Thyroid gland (tissue), 4 donors: ENCODE results near the gene POFUT2. TPM values are rescaled to one million over a fixed set of nuclear protein-coding genes. Genes with fewer than 3 reads are reported as not detected.

Experiments
- DNase-seq, 2 donors: peaks; one replicate each; pipeline ENCODE4 v3.0.0-alpha.2; 2019
- H3K27ac ChIP-seq, 3 donors: fragments of 200-600 bp; sonication (generic); 1 replicate in 2 of 3; 2 replicates in 1 of 3; pipeline ENCODE4 v1.5.1; 2016 to 2019; ENCODE audit warnings: mild to moderate bottlenecking in 1 of 3, moderate library complexity in 1 of 3
- H3K27me3 ChIP-seq: fragments of 200-600 bp; sonication (generic); one replicate; pipeline ENCODE4 v1.5.1; 2019
- H3K36me3 ChIP-seq, 2 donors: fragments of 200-600 bp; sonication (generic); one replicate each; pipeline ENCODE4 v1.5.1; 2016 to 2019
- H3K4me1 ChIP-seq, 2 donors: fragments of 200-600 bp; sonication (generic); one replicate each; pipeline ENCODE4 v1.5.1; 2017 to 2019
- H3K4me3 ChIP-seq, 3 donors: fragments of 200-600 bp; sonication (generic); replicated peaks in 1 of 3; 1 replicate in 2 of 3; 2 replicates in 1 of 3; pipeline ENCODE4 v1.5.1; 2016; ENCODE audit warnings: mild to moderate bottlenecking in 1 of 3
- H3K9me3 ChIP-seq: fragments of 200-600 bp; sonication (generic); one replicate; pipeline ENCODE4 v1.5.1; 2017
- POLR2A ChIP-seq, 2 donors: fragments of 450-650 bp; IDR thresholded peaks; one replicate each; pipeline ENCODE4 v1.6.1; 2017; ENCODE audit warnings: antibody characterized with exemption in 2 of 2, mild to moderate bottlenecking in 2 of 2, moderate library complexity in 1 of 2
- WGBS, 2 donors: methylation state at CpG; one replicate each; pipeline ENCODE4 v1.1.5; 2017; 5-methylcytosine and 5-hydroxymethylcytosine counted together
- intact Hi-C: fragments of 100-400 bp; cut with DNase I; formaldehyde crosslinking; loops from one replicate; pipeline ENCODE4 v1.15.1; 2023
- total RNA-seq, 4 donors: library from RNA; depleted of rRNA; stranded (reverse); fragments of >200 nt; gene quantifications; one replicate each; pipeline ENCODE4 v1.2.3, GENCODE V29; 2016
- TF ChIP-seq, protein P1 (sequence below), 6 experiments: fragments of 200-600 bp in 3 of 6; fragments of 450-650 bp in 3 of 6; sonication (generic) in 3 of 6; IDR thresholded peaks; one replicate each; pipeline ENCODE4 v1.5.1; 2016 to 2019; ENCODE audit warnings: antibody characterized with exemption in 6 of 6, mild to moderate bottlenecking in 2 of 6, inconsistent platforms in 1 of 6, moderate library complexity in 1 of 6

Gene POFUT2
- total RNA-seq, 4 donors from 2014 or later: 20.2 to 52.2 (median 40.5) TPM

DNA sequence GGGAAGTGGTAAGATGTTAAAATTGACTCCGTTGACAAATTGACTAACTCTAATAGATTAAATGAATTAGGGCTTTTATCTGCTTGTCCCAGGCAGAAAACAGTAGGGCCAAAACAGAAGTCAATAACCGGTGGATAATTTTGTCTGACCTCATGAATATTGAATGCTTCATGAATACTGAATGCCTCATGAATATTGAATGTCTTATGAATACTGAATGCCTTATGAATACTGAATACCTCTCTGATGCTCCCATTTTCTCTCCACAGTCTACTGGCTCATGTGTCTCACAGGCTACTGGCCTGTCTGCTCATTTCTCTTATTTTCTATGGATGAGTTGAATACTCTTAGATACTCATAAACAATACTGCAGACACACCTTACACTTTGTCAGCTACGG is 56.0 kb downstream of the POFUT2 start:
- Histone ChIP-seq H3K36me3 (no peaks in the 10 kb centered on the region), H3K4me1 (no peaks in the 10 kb centered on the region), H3K27ac (no peak overlapping the region), H3K9me3 (no peaks in the 10 kb centered on the region), H3K27me3 (no peaks in the 10 kb centered on the region), H3K4me3 (no peak overlapping the region)
- TF ChIP-seq, protein P1, sequence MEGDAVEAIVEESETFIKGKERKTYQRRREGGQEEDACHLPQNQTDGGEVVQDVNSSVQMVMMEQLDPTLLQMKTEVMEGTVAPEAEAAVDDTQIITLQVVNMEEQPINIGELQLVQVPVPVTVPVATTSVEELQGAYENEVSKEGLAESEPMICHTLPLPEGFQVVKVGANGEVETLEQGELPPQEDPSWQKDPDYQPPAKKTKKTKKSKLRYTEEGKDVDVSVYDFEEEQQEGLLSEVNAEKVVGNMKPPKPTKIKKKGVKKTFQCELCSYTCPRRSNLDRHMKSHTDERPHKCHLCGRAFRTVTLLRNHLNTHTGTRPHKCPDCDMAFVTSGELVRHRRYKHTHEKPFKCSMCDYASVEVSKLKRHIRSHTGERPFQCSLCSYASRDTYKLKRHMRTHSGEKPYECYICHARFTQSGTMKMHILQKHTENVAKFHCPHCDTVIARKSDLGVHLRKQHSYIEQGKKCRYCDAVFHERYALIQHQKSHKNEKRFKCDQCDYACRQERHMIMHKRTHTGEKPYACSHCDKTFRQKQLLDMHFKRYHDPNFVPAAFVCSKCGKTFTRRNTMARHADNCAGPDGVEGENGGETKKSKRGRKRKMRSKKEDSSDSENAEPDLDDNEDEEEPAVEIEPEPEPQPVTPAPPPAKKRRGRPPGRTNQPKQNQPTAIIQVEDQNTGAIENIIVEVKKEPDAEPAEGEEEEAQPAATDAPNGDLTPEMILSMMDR (IDR thresholded peaks at IDR 0.05): no peak
- TF ChIP-seq POLR2A (IDR thresholded peaks at IDR 0.05): no peak
- intact Hi-C loops: no loop called here
- no peak for DNase-seq
- WGBS, 2 donors: 87 to 90% methylated on average over 3 of the region's 3 CpGs

GRCh38 chr21:45228656-45229240 is 58.9 kb downstream of the POFUT2 start:
- TF ChIP-seq, protein P1 (IDR thresholded peaks at IDR 0.05): no peak
- TF ChIP-seq POLR2A (IDR thresholded peaks at IDR 0.05): no peak
- no peak overlapping the region for H3K4me3 ChIP-seq
- WGBS, 2 donors: 83 to 89% methylated on average over 3 of the region's 3 CpGs
- intact Hi-C loops: no loop called here
- no peaks in the 10 kb centered on the region for H3K36me3 ChIP-seq
- DNase-seq: no peak
- no peaks in the 10 kb centered on the region for H3K9me3 ChIP-seq
- H3K4me1 ChIP-seq: no peaks in the 10 kb centered on the region
- peaks cover 4% of the 10 kb centered on the region for H3K27me3 ChIP-seq
- H3K27ac ChIP-seq: no peak overlapping the region

GRCh38 chr21:45228171-45228641 is 59.5 kb downstream of the POFUT2 start:
- Histone ChIP-seq H3K36me3 (no peaks in the 10 kb centered on the region), H3K27ac (no peak overlapping the region), H3K9me3 (no peaks in the 10 kb centered on the region), H3K27me3 (peaks cover 4% of the 10 kb centered on the region), H3K4me3 (no peak overlapping the region), H3K4me1 (no peaks in the 10 kb centered on the region)
- TF ChIP-seq, protein P1 (IDR thresholded peaks at IDR 0.05): no peak
- no peak for TF ChIP-seq POLR2A (IDR thresholded peaks at IDR 0.05)
- no peak for DNase-seq
- intact Hi-C loops: no loop called here
- 64 to 77% methylated on average over 6 of the region's 6 CpGs for WGBS, 2 donors

DNA sequence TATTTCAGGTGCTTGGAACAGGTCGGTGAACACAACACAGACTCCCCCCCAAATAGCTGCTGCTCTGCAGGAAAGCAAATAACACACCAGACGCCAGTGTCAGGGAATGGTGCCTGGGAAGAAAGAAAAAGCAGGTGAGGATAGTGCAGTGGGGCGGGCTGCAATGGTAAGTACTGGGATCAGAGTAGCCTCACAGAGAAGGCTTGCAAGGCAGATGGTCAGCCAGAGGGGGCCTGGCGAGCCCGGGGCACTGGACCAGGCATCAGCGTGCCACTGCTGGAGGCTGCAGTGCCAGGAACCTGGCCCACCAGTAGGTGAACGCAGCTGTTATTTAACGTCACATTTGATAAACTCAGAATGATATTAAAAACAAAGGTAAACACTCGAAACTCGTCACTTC is 60.0 kb downstream of the POFUT2 start:
- Histone ChIP-seq H3K4me3 (no peak overlapping the region), H3K9me3 (no peaks in the 10 kb centered on the region), H3K27me3 (peaks cover 4% of the 10 kb centered on the region), H3K4me1 (no peaks in the 10 kb centered on the region), H3K36me3 (no peaks in the 10 kb centered on the region), H3K27ac (no peak overlapping the region)
- intact Hi-C loops: no loop called here
- TF ChIP-seq, protein P1 (IDR thresholded peaks at IDR 0.05): no peak
- TF ChIP-seq POLR2A (IDR thresholded peaks at IDR 0.05): no peak
- 79 to 83% methylated on average over 10 of the region's 10 CpGs for WGBS, 2 donors
- DNase-seq: no peak

GRCh38 chr21:45226540-45227326 is 61.0 kb downstream of the POFUT2 start:
- H3K27ac ChIP-seq: no peak overlapping the region
- no peaks in the 10 kb centered on the region for H3K36me3 ChIP-seq
- TF ChIP-seq POLR2A (IDR thresholded peaks at IDR 0.05): no peak
- TF ChIP-seq, protein P1 (IDR thresholded peaks at IDR 0.05): no peak
- peaks cover 4% of the 10 kb centered on the region for H3K27me3 ChIP-seq
- DNase-seq: no peak
- no peak overlapping the region for H3K4me3 ChIP-seq
- WGBS, 2 donors: 55 to 57% methylated on average over 15 of the region's 15 CpGs
- H3K4me1 ChIP-seq: no peaks in the 10 kb centered on the region
- H3K9me3 ChIP-seq: no peaks in the 10 kb centered on the region
- intact Hi-C loops: no loop called here
